ENCODE results near the gene A1CF. TPM values are rescaled to one million over a fixed set of nuclear protein-coding genes. Genes with fewer than 3 reads are reported as not detected.

The A1CF gene
- polyA plus RNA-seq, 1 donor: 0.10 TPM

DNA sequence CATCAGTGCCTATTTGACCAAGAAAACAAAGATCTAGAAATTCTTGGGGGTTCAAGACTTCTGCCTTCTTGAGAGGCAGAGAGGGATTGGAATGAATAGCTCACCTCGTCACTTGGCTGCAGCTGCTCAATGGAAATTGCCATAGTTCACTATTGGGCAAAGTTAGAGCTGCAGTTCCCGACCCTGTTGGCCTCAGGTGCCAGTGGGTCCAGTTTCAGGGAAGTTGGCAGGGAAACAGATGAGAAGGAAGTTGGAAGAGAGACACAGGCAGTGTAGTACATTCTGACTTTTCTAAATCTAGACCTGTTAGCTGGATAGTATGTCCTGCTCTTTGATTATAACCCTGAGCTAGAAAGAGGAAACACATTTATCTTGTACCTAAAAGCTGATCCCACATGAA lies 19.1 kb downstream of the A1CF start:
- DNase-seq (ENCODE audit: low read depth): no peak

DNA sequence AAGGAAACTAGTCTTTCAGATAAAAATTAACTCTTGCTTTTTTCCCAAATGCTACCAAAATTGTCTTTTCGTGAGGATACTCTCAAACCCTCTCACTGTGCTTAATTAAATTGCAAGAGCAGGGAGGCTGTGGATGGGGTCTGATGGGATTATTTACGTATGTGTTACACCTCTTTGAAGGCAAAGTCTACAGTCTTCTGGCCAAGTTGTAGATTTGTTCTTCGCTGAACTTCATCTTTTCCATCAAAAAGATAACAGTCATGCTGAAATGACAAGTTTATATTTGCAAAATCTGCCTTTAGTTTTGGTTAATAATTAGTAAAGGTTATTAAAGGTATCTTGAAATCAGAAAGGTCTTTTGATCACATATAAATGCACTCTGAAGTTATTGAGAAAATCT lies 22.7 kb downstream of the A1CF start:
- no peak for DNase-seq (ENCODE audit: low read depth)

DNA sequence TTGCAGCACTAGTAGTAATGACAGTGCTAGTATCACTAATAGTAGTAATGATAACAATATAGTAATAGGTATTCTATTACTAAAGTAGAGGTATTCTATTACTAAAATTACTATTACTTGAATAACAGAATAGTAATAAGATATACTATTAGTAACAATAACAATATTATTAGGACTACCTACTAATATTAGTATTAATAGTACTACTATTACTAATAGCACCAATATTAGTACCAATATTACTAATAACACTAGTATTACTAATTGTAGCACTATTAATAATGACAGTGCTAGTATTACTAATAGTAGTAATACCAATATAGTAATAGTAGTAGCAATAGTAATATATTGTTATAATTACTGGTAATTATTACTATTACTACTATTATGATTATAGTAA lies 24.1 kb downstream of the A1CF start:
- no peak for DNase-seq (ENCODE audit: low read depth)

DNA sequence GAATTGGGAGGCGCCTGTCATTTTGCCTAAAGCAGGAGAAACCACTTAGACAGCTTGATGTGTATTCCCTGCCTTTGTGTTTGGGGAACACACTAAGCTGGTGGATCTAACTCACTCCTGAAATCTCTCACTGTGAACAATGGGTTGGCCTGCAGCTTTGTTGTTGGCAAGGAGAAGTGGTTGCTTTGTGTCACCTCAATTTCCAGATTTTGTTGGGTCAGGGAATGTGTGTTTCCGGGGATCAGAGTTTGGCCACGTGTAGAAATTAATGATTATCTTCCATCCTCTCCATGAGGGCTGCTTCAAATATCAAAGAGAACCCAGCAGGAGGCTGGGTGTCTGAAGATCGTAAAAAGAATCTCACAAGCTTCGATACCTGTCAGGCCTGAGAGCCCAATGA lies 27.8 kb downstream of the A1CF start:
- DNase-seq (ENCODE audit: low read depth): no peak

- DNase-seq (ENCODE audit: low read depth): no peak
These were observed 30.0 kb downstream of the A1CF start for GRCh38 chr10:50855461-50855860.

DNA sequence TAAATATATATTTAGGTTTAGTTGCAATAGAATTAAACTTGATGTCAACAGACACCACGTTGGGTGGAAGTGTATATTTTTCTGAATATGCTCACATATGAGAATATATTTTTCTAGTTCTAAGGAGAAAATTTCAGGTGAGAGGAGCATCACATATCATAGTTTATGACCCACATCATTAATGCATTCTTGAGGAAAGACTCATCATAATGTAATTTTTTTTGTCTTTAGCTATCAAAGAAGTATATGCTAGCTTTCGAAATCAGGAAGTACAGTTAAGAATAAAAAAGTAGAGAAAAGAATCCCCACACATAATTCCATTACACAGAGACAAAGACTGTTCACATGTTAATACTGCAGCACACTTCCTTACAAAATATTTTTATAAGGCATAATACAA lies 30.4 kb downstream of the A1CF start:
- no peak for DNase-seq (ENCODE audit: low read depth)

DNA sequence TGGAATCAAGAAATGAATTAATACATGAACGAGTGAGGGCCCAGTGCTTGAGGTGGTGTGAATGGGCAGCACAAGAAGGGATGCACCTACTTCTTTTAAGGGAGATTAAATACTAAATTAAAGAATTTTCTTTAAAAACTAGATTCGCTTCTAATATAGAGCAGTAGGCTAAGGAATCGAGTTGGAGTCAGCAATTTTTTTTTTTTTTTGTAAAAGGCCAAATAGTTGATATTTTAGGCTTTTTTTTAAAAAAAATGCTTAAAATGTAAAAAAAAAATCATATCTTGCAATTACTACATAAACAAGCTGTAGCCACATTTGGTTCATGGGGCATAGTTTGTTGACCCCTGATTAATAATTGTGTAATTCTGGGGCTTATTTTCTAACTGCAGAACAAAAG lies 31.9 kb downstream of the A1CF start:
- no peak for DNase-seq (ENCODE audit: low read depth)

GRCh38 chr10:50851884-50852671 lies 33.3 kb downstream of the A1CF start:
- no peak for DNase-seq (ENCODE audit: low read depth)

GRCh38 chr10:50850578-50851230 lies 34.7 kb downstream of the A1CF start:
- DNase-seq (ENCODE audit: low read depth): no peak

DNA sequence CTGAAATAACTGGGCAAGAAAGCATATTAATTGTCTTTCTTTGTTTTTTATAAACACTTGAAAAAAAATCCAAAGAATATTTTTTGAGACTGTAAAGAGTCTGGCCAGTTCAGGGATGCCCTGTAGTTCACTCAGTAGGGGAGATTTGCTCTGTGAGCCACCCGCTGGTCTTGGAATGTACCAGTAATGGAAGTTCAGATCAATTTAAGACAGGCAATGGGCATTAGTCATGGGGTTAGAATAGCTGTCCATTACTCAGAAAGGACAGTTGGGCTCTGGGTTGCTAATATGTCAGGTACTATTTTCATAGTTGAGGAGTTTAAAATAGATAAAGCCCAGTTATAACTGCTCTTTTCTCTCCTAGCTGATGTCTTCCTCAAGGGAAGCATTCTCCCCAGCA lies 38.7 kb downstream of the A1CF start:
- no peak for DNase-seq (ENCODE audit: low read depth)

DNA sequence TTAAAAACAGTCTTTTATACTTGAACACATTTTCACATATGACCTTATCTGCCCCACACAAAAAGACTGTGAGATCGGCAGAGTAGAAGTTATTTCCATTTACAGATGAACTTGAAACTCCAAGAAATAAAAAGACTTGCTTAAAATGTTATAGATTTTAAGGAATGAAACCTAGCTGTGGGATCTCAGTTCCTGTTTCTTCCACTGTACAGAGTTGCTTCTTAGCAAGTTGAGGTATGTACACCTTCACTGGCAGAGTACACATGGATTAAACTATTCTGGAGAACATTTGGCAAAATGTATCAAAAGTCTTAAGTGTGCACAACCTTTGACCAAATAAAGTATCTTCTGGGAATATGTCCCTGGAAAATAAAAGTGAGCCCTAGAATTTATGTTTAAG lies 48.3 kb downstream of the A1CF start:
- no peak for DNase-seq (ENCODE audit: low read depth)

GRCh38 chr10:50832171-50832751 lies 53.2 kb downstream of the A1CF start:
- no peak for DNase-seq (ENCODE audit: low read depth)

- no peak for DNase-seq (ENCODE audit: low read depth)
These were observed 55.4 kb downstream of the A1CF start for GRCh38 chr10:50830066-50830465.

DNA sequence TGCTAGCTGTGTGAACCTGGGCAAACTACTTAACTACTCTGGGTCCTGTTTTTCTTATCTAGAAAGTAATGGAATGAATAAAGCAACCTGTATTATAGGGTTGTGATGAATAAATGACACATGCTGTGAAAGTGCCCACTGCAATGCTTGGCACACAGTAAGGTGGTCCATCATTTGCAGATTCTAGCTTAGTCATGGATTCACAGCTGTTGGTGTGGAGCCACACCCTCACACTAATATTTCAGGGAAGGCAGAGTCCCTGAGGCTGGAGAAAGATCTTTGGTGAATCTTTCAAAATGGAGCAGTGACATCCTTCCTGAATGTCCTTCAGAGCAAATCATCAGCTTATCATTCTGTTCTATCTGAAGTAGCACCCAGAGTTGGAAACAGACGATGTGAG lies 60.6 kb downstream of the A1CF start:
- no peak for DNase-seq (ENCODE audit: low read depth)

DNA sequence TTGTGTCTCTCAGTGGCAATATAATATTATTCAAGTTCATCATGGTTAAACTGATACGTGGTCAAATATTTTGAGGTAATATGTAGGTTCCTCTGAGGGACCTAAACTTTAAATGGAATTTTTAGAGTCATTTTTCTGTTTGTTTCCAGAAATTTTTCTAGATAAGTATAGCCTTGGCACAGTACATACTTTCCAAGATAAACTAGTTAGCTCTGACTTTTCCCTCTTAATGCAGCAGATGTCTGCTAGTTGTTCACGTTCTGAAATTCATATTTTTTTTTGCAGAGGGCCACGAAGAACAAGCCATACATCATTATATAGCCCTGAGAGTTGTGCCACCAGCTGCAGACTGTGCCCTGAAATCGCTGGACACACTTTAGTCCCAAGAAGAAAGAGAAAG lies 61.6 kb downstream of the A1CF start:
- no peak for DNase-seq (ENCODE audit: low read depth)

- DNase-seq (ENCODE audit: low read depth): no peak
These were observed 75.8 kb downstream of the A1CF start for GRCh38 chr10:50809596-50809995.

DNA sequence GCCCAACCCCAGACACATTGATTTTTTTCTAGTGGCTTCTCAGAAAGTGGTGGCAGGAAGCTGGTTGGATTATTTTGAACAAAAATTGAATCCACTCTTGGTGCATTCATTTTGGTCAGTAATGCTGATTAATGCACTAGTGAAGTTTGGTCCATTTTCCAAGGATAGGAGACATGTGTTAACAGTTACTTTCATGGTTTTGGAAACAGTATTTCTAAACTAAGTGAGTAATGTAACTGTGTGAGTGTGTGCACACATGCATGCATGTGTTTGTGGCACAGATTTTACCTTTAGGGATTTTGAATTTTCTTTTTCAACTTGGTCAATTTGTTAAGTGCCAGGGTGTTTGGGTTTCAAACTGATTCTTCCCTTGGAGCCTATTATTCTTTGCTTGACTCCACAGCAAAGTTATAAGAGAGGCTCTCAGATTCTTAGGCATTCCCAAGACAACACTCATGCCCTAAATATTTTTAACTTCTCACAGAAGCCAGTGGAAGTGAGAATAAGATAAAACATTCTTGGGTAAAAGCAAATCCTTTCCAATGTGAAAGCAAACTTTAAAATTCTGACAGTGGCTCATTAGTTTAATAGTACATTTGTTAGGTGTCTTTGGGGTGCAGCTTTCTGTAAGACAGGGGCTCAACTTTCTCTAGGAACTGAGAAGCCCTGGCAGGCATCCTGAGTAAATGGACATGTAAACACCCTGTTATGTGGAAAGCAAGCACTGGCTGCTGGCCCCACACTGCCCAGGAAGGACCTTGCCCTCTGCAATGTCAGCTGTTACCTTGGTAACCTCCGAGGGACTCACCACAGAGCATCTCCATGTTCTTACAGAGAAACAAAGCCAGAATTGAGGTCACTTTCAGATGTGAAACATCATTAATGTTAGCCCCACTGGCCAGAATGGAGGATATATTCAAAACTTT lies 77.3 kb downstream of the A1CF start:
- no peak for DNase-seq (ENCODE audit: low read depth)

DNA sequence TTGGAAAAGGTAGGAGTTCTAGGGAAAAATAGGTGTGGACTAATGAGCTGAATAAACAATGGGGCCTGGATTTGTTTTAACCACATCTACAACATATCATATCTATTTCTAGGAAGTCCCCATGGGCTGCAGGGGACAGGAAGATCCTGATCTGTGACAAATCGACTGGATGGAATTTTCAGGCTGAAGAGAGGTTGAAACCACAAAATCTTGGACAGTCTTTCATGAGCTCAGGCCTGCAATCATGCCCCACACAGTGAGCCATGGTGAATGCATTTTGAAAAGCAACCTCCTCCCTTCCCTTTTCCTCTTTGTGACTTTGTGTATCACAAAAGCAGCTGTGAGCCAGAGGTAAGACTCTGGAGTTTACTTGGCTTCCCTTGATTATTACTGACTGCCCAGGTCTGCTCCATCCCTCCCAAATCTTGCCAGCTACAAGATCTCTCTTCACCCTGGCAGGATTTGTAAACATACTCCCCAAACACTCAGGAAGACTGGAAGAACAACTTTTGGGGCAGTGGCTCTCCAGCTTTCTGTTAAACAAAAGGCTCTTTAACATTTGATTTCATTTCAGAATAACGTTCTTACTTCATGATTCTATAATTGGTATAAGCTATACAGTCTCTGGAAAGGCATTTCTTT lies 79.3 kb downstream of the A1CF start:
- no peak for DNase-seq (ENCODE audit: low read depth)

- DNase-seq (ENCODE audit: low read depth): no peak
These were observed 85.8 kb downstream of the A1CF start for GRCh38 chr10:50799595-50799994.

DNA sequence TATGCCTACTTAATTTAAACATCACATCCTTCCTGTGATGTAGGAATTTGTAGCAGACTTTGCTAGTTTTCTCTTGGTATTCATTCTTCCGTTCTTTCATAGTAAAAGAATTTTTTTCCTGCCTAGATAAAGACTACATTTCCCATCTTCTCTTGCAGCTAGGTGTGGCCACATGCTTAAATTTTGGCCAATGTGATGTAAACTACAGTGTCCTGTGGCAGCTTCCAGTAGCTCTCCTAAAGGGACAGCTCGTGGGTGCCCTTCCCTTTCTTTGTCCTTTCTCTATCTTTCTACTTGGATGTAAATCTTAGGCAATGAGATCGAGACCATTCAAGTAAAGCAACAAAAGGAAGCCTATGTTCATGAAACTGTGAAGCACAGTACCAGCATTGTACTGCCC lies 87.1 kb downstream of the A1CF start:
- no peak for DNase-seq (ENCODE audit: low read depth)

DNA sequence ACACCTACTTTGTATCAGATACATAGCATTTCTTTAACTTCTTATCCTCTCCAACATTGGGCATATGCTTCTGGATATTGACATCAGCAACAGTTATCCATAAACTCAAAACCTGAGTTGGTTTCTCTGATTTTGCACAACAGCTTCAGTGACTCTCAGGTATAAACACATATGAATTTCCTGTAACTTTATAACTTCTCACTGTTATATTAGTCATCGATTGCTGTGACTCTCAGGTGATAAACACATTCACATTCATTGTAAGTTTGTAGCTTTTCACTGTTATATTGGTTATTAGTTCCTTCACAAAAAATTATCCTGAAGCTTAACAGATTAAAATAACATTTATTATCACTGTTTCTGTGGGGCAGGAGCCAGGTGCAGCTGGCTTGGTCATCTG lies 88.7 kb downstream of the A1CF start:
- no peak for DNase-seq (ENCODE audit: low read depth)

DNA sequence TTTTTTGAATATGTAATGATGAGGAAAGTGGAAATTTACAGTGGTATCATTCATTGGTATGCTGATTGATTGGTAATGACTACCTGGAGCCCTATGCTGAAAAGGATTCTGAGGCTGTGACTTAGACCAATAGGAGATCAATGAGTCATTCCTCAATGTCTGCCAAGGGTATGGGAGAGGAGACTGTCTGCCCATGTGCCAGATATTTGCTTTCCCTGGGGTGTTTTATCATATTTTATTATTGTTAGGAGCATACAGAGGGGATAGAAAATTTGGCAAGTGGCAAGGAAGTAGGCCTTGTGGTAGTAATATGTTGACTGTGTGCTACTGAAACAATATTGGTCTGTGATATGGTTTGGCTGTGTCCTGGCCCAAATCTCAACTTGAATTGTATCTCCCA lies 90.9 kb downstream of the A1CF start:
- DNase-seq (ENCODE audit: low read depth): no peak
